CD4-positive, alpha-beta T cell (primary cell): ENCODE data around the gene CCNB2. TPM values are rescaled to one million over a fixed set of nuclear protein-coding genes. Genes with fewer than 3 reads are reported as not detected.

ENCODE experiments used
- ATAC-seq: fragments of 200-7000 bp; cut with Tn5 transposase; one replicate; pipeline ENCODE4 v1.10.0; 2022; ENCODE audit warnings: mild to moderate bottlenecking; ENCODE audit not compliant: poor library complexity
- CTCF ChIA-PET: fragments of 350-600 bp; sonication (Branson Sonifier 250); formaldehyde crosslinking; loops from one replicate; lab custom pipeline; 2021; ENCODE audit warnings: antibody characterized with exemption, inconsistent platforms; lab: Charles Lee
- POLR2A ChIA-PET: fragments of 350-600 bp; sonication (Branson Sonifier 250); formaldehyde crosslinking; loops from one replicate; lab custom pipeline; 2021; ENCODE audit warnings: antibody characterized with exemption, inconsistent platforms; lab: Charles Lee
- DNase-seq, 14 experiments: peaks; one replicate each; pipeline ENCODE4 v3.0.0-alpha.2; 2013 to 2020; ENCODE audit warnings: mixed read lengths in 2 of 14
- H3K27ac ChIP-seq, 2 donors: one replicate each; pipeline versions ENCODE4 v1.5.1 to v1.7.0; 2013; ENCODE audit warnings: low read length in 2 of 2, low read depth in 1 of 2, mild to moderate bottlenecking in 1 of 2
- H3K27me3 ChIP-seq, 2 experiments: 1 replicate in 1 of 2; 2 replicates in 1 of 2; pipeline versions ENCODE4 v1.6.1 to v1.7.0; 2013; ENCODE audit warnings: low read length in 2 of 2, control low read depth in 1 of 2, mild to moderate bottlenecking in 1 of 2, moderate library complexity in 1 of 2; ENCODE audit not compliant: insufficient read depth in 2 of 2, control insufficient read depth in 1 of 2
- H3K36me3 ChIP-seq: one replicate; pipeline ENCODE4 v1.6.1; 2013; ENCODE audit warnings: low read length, control low read depth; ENCODE audit not compliant: insufficient read depth
- H3K4me1 ChIP-seq: one replicate; pipeline ENCODE4 v1.6.1; 2013; ENCODE audit warnings: low read length, control low read depth; ENCODE audit not compliant: insufficient read depth
- H3K4me3 ChIP-seq: one replicate; pipeline ENCODE4 v1.5.1; 2013; ENCODE audit warnings: mild to moderate bottlenecking, low read length, moderate library complexity
- H3K9me3 ChIP-seq, 2 experiments: 1 replicate in 1 of 2; 2 replicates in 1 of 2; pipeline versions ENCODE4 v1.6.1 to v1.7.0; 2013; ENCODE audit warnings: low read length in 2 of 2, mild to moderate bottlenecking in 2 of 2, control low read depth in 1 of 2, moderate library complexity in 1 of 2; ENCODE audit not compliant: control insufficient read depth in 1 of 2, insufficient read depth in 1 of 2
- H3K27ac Mint-ChIP-seq: one replicate; pipeline ENCODE4 v1.8.0; 2020; ENCODE audit warnings: mixed read lengths
- H3K27me3 Mint-ChIP-seq: one replicate; pipeline ENCODE4 v1.8.0; 2021; ENCODE audit warnings: mixed read lengths
- H3K36me3 Mint-ChIP-seq: one replicate; pipeline ENCODE4 v1.8.0; 2021; ENCODE audit warnings: low read depth, mixed read lengths
- H3K4me1 Mint-ChIP-seq: one replicate; pipeline ENCODE4 v1.8.0; 2021; ENCODE audit warnings: low read depth, mixed read lengths
- H3K4me3 Mint-ChIP-seq: one replicate; pipeline ENCODE4 v1.8.0; 2020; ENCODE audit warnings: mild to moderate bottlenecking, mixed read lengths
- H3K9me3 Mint-ChIP-seq: one replicate; pipeline ENCODE4 v1.8.0; 2020; ENCODE audit warnings: mixed read lengths
- CTCF ChIP-seq: fragments of 200-600 bp; IDR thresholded peaks from one replicate; pipeline ENCODE4 v1.8.0; 2022; ENCODE audit warnings: antibody characterized with exemption, mild to moderate bottlenecking
- intact Hi-C, 2 experiments: fragments of 100-400 bp; cut with DNase I in 1 of 2; cut with micrococcal nuclease in 1 of 2; formaldehyde crosslinking; loops; one replicate each; pipeline versions ENCODE4 v1.15.1 to v1.9.0; 2023 to 2025; cut with DNase I, micrococcal nuclease
- total RNA-seq, 174 experiments: library from RNA in 2 of 174; stranded (reverse) in 2 of 174; gene quantifications; one replicate each; pipeline ENCODE4 v1.2.3 and lab custom pipeline; 2021 to 2026

Gene CCNB2
- total RNA-seq, 2 experiments from 2014 or later: 0.85 TPM; not detected in 1

DNA sequence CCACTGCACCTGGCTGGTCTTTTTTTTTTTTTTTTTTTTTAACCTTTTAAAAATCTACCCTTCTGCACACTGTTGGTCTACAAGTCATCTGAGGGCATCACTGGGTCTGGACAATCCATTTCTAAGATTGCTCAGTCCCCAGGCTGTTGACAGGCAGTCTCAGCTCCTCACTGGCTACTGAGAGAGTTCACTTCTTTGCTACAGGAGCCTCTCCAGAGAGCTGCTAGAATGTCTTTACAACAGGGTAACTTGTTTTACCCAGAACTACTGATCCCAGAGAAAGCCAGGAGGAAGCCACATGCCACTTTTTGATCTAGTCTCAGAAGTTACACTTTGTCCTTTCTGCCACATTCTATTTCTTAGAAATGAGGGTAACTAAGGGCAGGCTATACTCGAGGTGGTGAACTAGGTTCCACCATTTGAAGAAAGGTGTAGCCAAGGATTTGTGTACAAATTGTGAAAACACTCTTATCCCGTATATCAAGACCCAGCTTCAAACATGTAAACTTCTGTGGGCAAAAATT is 5.7 kb upstream of the CCNB2 start:
- CTCF ChIA-PET: no interaction called here
- peaks cover 27% of the 10 kb centered on the region for H3K36me3 ChIP-seq
- H3K27ac ChIP-seq: no peak overlapping the region
- no peaks in the 10 kb centered on the region for H3K27me3 Mint-ChIP-seq
- intact Hi-C loops: no loop called here
- H3K9me3 Mint-ChIP-seq: no peaks in the 10 kb centered on the region
- no peaks in the 10 kb centered on the region for H3K9me3 ChIP-seq
- H3K27ac Mint-ChIP-seq: peak overlapping the region; percentile 29
- H3K4me1 Mint-ChIP-seq: peaks cover 10% of the 10 kb centered on the region
- POLR2A ChIA-PET: no interaction called here
- H3K36me3 Mint-ChIP-seq: peaks cover 35% of the 10 kb centered on the region
- no peaks in the 10 kb centered on the region for H3K4me1 ChIP-seq
- ATAC-seq (no peak), DNase-seq (no peak)
- no peak overlapping the region for H3K4me3 ChIP-seq
- no peak overlapping the region for H3K4me3 Mint-ChIP-seq
- H3K27me3 ChIP-seq: no peaks in the 10 kb centered on the region
- TF ChIP-seq CTCF: no peak

DNA sequence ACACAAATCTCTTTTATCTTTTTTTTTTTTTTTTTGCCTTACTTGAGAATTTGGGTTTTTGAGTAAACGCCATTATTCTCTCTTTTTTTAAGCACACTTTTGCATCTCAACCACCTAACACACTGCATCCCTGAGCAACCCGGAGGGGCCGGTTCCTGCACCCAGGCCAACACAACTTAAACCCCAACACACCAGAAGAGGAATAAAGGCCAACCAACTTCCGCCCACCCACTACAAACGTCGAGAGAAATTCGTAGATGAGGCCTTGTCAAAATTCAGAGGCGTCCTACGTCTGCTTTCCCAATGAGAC is 389 bp upstream of the CCNB2 start:
- Mint-ChIP-seq H3K4me1 (peaks cover 19% of the 10 kb centered on the region), H3K27ac (peak overlapping the region; percentile 99), H3K4me3 (peak overlapping the region; percentile 97), H3K9me3 (no peaks in the 10 kb centered on the region), H3K36me3 (peaks cover 5% of the 10 kb centered on the region), H3K27me3 (no peaks in the 10 kb centered on the region)
- CTCF ChIA-PET: no interaction called here
- Histone ChIP-seq H3K4me3 (peak overlapping the region; percentile 71), H3K9me3 (no peaks in the 10 kb centered on the region), H3K27me3 (no peaks in the 10 kb centered on the region), H3K4me1 (peaks cover 9% of the 10 kb centered on the region), H3K27ac (peak overlapping the region in 1 of 2 donors; percentile 26), H3K36me3 (no peaks in the 10 kb centered on the region)
- POLR2A ChIA-PET: no interaction called here
- ATAC-seq (no peak), DNase-seq (no peak)
- TF ChIP-seq CTCF: no peak
- intact Hi-C loops: loop anchor here (2.0 to 10.0 kb wide), 4 partner anchors 118 to 580 kb away; partner anchors contain the start of genes RNF111 (in 2 of the 2), BNIP2 (in 1 of the 2) and MINDY2 (in 1 of the 2)

- Mint-ChIP-seq H3K4me1 (peaks cover 17% of the 10 kb centered on the region), H3K36me3 (peaks cover 5% of the 10 kb centered on the region), H3K4me3 (peak overlapping the region; percentile 97), H3K27ac (no peak overlapping the region), H3K27me3 (no peaks in the 10 kb centered on the region), H3K9me3 (no peaks in the 10 kb centered on the region)
- H3K27ac ChIP-seq: no peak overlapping the region
- CTCF ChIA-PET: no interaction called here
- TF ChIP-seq CTCF: no peak
- H3K4me3 ChIP-seq: peak overlapping the region; percentile 71
- intact Hi-C loops: loop anchor here (2.0 to 10.0 kb wide), 4 partner anchors 119 to 579 kb away; partner anchors contain the start of genes RNF111 (in 2 of the 2), BNIP2 (in 1 of the 2) and MINDY2 (in 1 of the 2)
- H3K36me3 ChIP-seq: no peaks in the 10 kb centered on the region
- no peak for DNase-seq
- ATAC-seq: no peak
- H3K4me1 ChIP-seq: peaks cover 9% of the 10 kb centered on the region
- POLR2A ChIA-PET: interaction anchor here (0.6 kb wide), 1 partner anchor 11 kb away, joined by 3 read pairs; no protein-coding TSS in a partner anchor
- H3K9me3 ChIP-seq: no peaks in the 10 kb centered on the region
- H3K27me3 ChIP-seq: no peaks in the 10 kb centered on the region
Measured at GRCh38 chr15:59105854-59106253, 908 bp downstream of the CCNB2 start.
